H1 (cell line): ENCODE measurements around the gene FERMT1. TPM values are rescaled to one million over a fixed set of nuclear protein-coding genes. Genes with fewer than 3 reads are reported as not detected.
"Not testable (repeated sequence)": the region's sequence is repeated elsewhere in the genome, so short reads cannot be mapped to it uniquely, and the experiment has no call there.

Experiments
- CTCF ChIA-PET: fragments of 300-600 bp; sonication (Branson Sonifier 250); formaldehyde crosslinking; loops from one replicate; lab custom pipeline; 2021; ENCODE audit not compliant: partially characterized antibody; lab: Charles Lee
- POLR2A ChIA-PET: fragments of 300-600 bp; sonication (Branson Sonifier 250); formaldehyde crosslinking; loops from one replicate; lab custom pipeline; 2021; ENCODE audit warnings: inconsistent platforms; ENCODE audit not compliant: partially characterized antibody; lab: Charles Lee
- DNase-seq, 2 experiments: peaks; one replicate each; pipeline versions ENCODE4 v3.0.0 to v3.0.0-alpha.2; 2010 to 2022; ENCODE audit warnings: low spot score in 2 of 2, low read depth in 1 of 2, mixed read lengths in 1 of 2
- FAIRE-seq: peaks from 2 replicates; lab custom pipeline; 2011; peaks lifted over from hg19 to GRCh38; lab: Jason Lieb, UNC
- H2AFZ ChIP-seq: 2 replicates; pipeline ENCODE4 v1.8.1; 2012; ENCODE audit warnings: low read length, inconsistent platforms
- H2AK5ac ChIP-seq: 2 replicates; pipeline ENCODE4 v1.6.1; 2013; ENCODE audit warnings: low read depth, low read length
- H2BK120ac ChIP-seq: replicated peaks from 2 replicates; pipeline ENCODE3; 2013; ENCODE audit warnings: low read depth, low read length, inconsistent platforms
- H2BK12ac ChIP-seq: 2 replicates; pipeline ENCODE4 v1.6.1; 2013; ENCODE audit warnings: low read depth, low read length
- H2BK15ac ChIP-seq: 2 replicates; pipeline ENCODE4 v1.6.1; 2013; ENCODE audit warnings: low read length
- H2BK20ac ChIP-seq: 2 replicates; pipeline ENCODE4 v1.6.1; 2013; ENCODE audit warnings: low read length
- H2BK5ac ChIP-seq: 2 replicates; pipeline ENCODE4 v1.6.1; 2013; ENCODE audit warnings: low read depth, low read length
- H3K14ac ChIP-seq: 2 replicates; pipeline ENCODE4 v1.6.1; 2013; ENCODE audit warnings: inconsistent platforms; ENCODE audit not compliant: insufficient read length
- H3K18ac ChIP-seq: 2 replicates; pipeline ENCODE4 v1.6.1; 2013; ENCODE audit warnings: low read length; ENCODE audit errors: extremely low read depth
- H3K23ac ChIP-seq: 2 replicates; pipeline ENCODE4 v1.6.1; 2013; ENCODE audit warnings: inconsistent platforms; ENCODE audit not compliant: insufficient read length
- H3K23me2 ChIP-seq: 2 replicates; pipeline ENCODE4 v1.6.1; 2013; ENCODE audit warnings: low read depth, low read length
- H3K27ac ChIP-seq: 2 replicates; pipeline ENCODE4 v1.6.1; 2011; ENCODE audit warnings: low read depth, low read length, inconsistent platforms
- H3K27me3 ChIP-seq, 4 experiments: replicated peaks in 1 of 4; 1 replicate in 1 of 4; 2 replicates in 3 of 4; pipeline versions ENCODE4 v1.6.1 to v1.8.1; 2011 to 2013; ENCODE audit warnings: low read length in 3 of 4, mild to moderate bottlenecking in 3 of 4, inconsistent platforms in 2 of 4, mixed read lengths in 2 of 4, moderate library complexity in 1 of 4; ENCODE audit not compliant: control insufficient read depth in 3 of 4, insufficient read depth in 3 of 4; ENCODE audit errors: extremely low read depth in 1 of 4
- H3K36me3 ChIP-seq, 4 experiments: 2 replicates each; pipeline versions ENCODE4 v1.6.1 to v1.8.1; 2011 to 2013; ENCODE audit warnings: mild to moderate bottlenecking in 4 of 4, low read length in 3 of 4, moderate library complexity in 2 of 4, control low read depth in 1 of 4, inconsistent platforms in 1 of 4; ENCODE audit not compliant: insufficient read depth in 4 of 4, control insufficient read depth in 2 of 4
- H3K4ac ChIP-seq: replicated peaks from 2 replicates; pipeline ENCODE3; 2013; ENCODE audit warnings: low read length, low read depth, mixed read lengths, inconsistent platforms; ENCODE audit not compliant: insufficient read length
- H3K4me1 ChIP-seq, 4 experiments: replicated peaks in 1 of 4; 1 replicate in 1 of 4; 2 replicates in 3 of 4; pipeline versions ENCODE4 v1.6.1 to v1.8.1; 2011 to 2013; ENCODE audit warnings: low read length in 3 of 4, inconsistent platforms in 2 of 4, mixed read lengths in 1 of 4; ENCODE audit not compliant: insufficient read depth in 4 of 4, control insufficient read depth in 3 of 4
- H3K4me2 ChIP-seq, 2 experiments: 2 replicates each; pipeline versions ENCODE4 v1.6.1 to v1.8.1; 2011 to 2013; ENCODE audit warnings: low read depth in 2 of 2, low read length in 2 of 2, control low read depth in 1 of 2, inconsistent platforms in 1 of 2, mild to moderate bottlenecking in 1 of 2; ENCODE audit not compliant: insufficient read depth in 1 of 2
- H3K4me3 ChIP-seq, 4 experiments: fragments of 200-600, 300-600 bp in 1 of 4; sonication (generic), shearing (Covaris generic), sonication (Bioruptor Twin) in 1 of 4; 2 replicates each; pipeline versions ENCODE4 v1.5.1 to v1.8.1; 2011 to 2016; ENCODE audit warnings: low read length in 4 of 4, low read depth in 3 of 4, control low read depth in 2 of 4, inconsistent platforms in 2 of 4, mild to moderate bottlenecking in 2 of 4, mixed read lengths in 1 of 4, moderate library complexity in 1 of 4; ENCODE audit not compliant: insufficient read depth in 2 of 4; ENCODE audit errors: extremely low read depth in 1 of 4
- H3K56ac ChIP-seq: replicated peaks from 2 replicates; pipeline ENCODE3; 2013; ENCODE audit warnings: low read depth, mild to moderate bottlenecking, mixed read lengths, low read length, inconsistent platforms; ENCODE audit not compliant: insufficient read length
- H3K79me1 ChIP-seq: 2 replicates; pipeline ENCODE4 v1.6.1; 2013; ENCODE audit warnings: low read depth, low read length, control low read depth
- H3K79me2 ChIP-seq, 2 experiments: 2 replicates each; pipeline versions ENCODE4 v1.6.1 to v1.8.1; 2012 to 2013; ENCODE audit warnings: low read length in 2 of 2, mild to moderate bottlenecking in 2 of 2, inconsistent platforms in 1 of 2; ENCODE audit not compliant: insufficient read depth in 2 of 2, control insufficient read depth in 1 of 2
- H3K9ac ChIP-seq, 4 experiments: replicated peaks in 1 of 4; 1 replicate in 1 of 4; 2 replicates in 3 of 4; pipeline versions ENCODE4 v1.6.1 to v1.8.1; 2011 to 2013; ENCODE audit warnings: low read depth in 3 of 4, low read length in 3 of 4, control low read depth in 2 of 4, mild to moderate bottlenecking in 2 of 4, moderate library complexity in 2 of 4, inconsistent platforms in 1 of 4; ENCODE audit errors: extremely low read depth in 1 of 4
- H3K9me3 ChIP-seq, 2 experiments: 2 replicates each; pipeline versions ENCODE4 v1.6.1 to v1.8.1; 2012 to 2013; ENCODE audit warnings: mild to moderate bottlenecking in 2 of 2, moderate library complexity in 2 of 2, control low read depth in 1 of 2, inconsistent platforms in 1 of 2, low read depth in 1 of 2, low read length in 1 of 2, mixed read lengths in 1 of 2; ENCODE audit not compliant: insufficient read depth in 2 of 2
- H4K20me1 ChIP-seq, 2 experiments: replicated peaks in 1 of 2; 2 replicates each; pipeline versions ENCODE3 to v1.8.1; 2011 to 2013; ENCODE audit warnings: inconsistent platforms in 2 of 2, low read length in 2 of 2, mild to moderate bottlenecking in 1 of 2; ENCODE audit not compliant: insufficient read depth in 2 of 2, control insufficient read depth in 1 of 2
- H4K5ac ChIP-seq: 2 replicates; pipeline ENCODE4 v1.6.1; 2013; ENCODE audit warnings: low read length, low read depth, mixed read lengths, inconsistent platforms; ENCODE audit not compliant: insufficient read length
- H4K8ac ChIP-seq: 2 replicates; pipeline ENCODE4 v1.8.0; 2013; ENCODE audit warnings: mild to moderate bottlenecking, moderate library complexity, low read length, inconsistent platforms; ENCODE audit not compliant: insufficient read depth; ENCODE audit errors: extremely low read depth
- H4K91ac ChIP-seq: replicated peaks from 2 replicates; pipeline ENCODE3; 2013; ENCODE audit warnings: low read length, mixed read lengths, inconsistent platforms; ENCODE audit not compliant: insufficient read length
- WGBS, 2 experiments: shearing (Covaris generic) in 1 of 2; methylation state at CpG; one replicate each; pipeline versions ENCODE4 v1.1.6 to v1.1.7; 2013 to 2015; ENCODE audit warnings: low lambda C conversion rate in 2 of 2, mixed read lengths in 2 of 2, inconsistent platforms in 1 of 2, low coverage in 1 of 2, missing lambda C conversion rate in 1 of 2; ENCODE audit not compliant: insufficient replicate concordance in 2 of 2, insufficient coverage in 1 of 2, insufficient read length in 1 of 2; ENCODE audit errors: extremely low coverage in 1 of 2, missing lambda C conversion rate in 1 of 2; 5-methylcytosine and 5-hydroxymethylcytosine counted together
- polyA plus RNA-seq, 7 experiments: library from polyadenylated mRNA; depleted of rRNA in 3 of 7; stranded (reverse) in 5 of 7; unstranded in 2 of 7; fragments of >200 nt in 5 of 7; fragments of 200-250 nt in 2 of 7; gene quantifications; 1 replicate in 5 of 7; 2 replicates in 1 of 7; 4 replicates in 1 of 7; pipeline versions ENCODE4 v1.2.1 to v1.2.3, GENCODE V29; 2011 to 2013; ENCODE audit warnings: missing spikeins in 2 of 7, mixed read lengths in 2 of 7
- total RNA-seq: library from RNA; stranded (reverse); fragmentation: NEBNext Ultra II Directional; extraction: Animal tissue kit (Norgen Biotek cat#: 25700); gene quantifications from 2 replicates; pipeline ENCODE4 v1.2.1, GENCODE V29; 2021

The FERMT1 gene
- total and polyA plus RNA-seq, 2 of the 8 experiments (the other 6 are each of a cell fraction or from before 2014, with no cell fraction given) = 4.2 to 17.8 TPM

- H2BK20ac ChIP-seq, H3K4me1 ChIP-seq, H2BK15ac ChIP-seq, H2AFZ ChIP-seq, H3K79me2 ChIP-seq, H3K56ac ChIP-seq, H3K18ac ChIP-seq, H3K23ac ChIP-seq, H2AK5ac ChIP-seq, H3K79me1 ChIP-seq, H4K91ac ChIP-seq, H2BK5ac ChIP-seq, H3K27me3 ChIP-seq, H3K4me3 ChIP-seq, H4K5ac ChIP-seq, CTCF ChIA-PET, H3K27ac ChIP-seq, H3K23me2 ChIP-seq, FAIRE-seq, H4K20me1 ChIP-seq, POLR2A ChIA-PET, H2BK120ac ChIP-seq, H2BK12ac ChIP-seq, DNase-seq, H3K4me2 ChIP-seq, H3K9ac ChIP-seq, H3K4ac ChIP-seq, H3K14ac ChIP-seq, H4K8ac ChIP-seq: not testable (repeated sequence)
- H3K36me3 ChIP-seq = peaks cover 7 to 54% (median 31%) of the 10 kb centered on the region in 4 experiments; a peak in 7 of 8 replicates
- WGBS, 2 experiments = 90% methylated on average over 2 of the region's 2 CpGs; no CpG with 5 or more reads in 1 of the 2 experiments
- H3K9me3 ChIP-seq = peaks cover 9 to 20% of the 10 kb centered on the region in 2 experiments; a peak in 2 of 4 replicates
Measured at GRCh38 chr20:6112965-6113364, 9.9 kb downstream of the FERMT1 start.
